GM12801 (cell line): Measurements from ENCODE around the gene GAS2L2.

Experiments
- CTCF ChIP-seq: IDR thresholded peaks from one replicate; pipeline ENCODE4 v1.5.1; 2011; ENCODE audit warnings: control low read depth; ENCODE audit not compliant: insufficient read length; ENCODE audit errors: extremely low read depth

GAS2L2 gene

GRCh38 chr17:35743626-35744328 is 9.3 kb downstream of the GAS2L2 start:
- TF ChIP-seq CTCF, result no peak

GRCh38 chr17:35742896-35743477 is 10.1 kb downstream of the GAS2L2 start:
- no peak for TF ChIP-seq CTCF

GRCh38 chr17:35742496-35742895 is 10.5 kb downstream of the GAS2L2 start:
- TF ChIP-seq CTCF, result no peak

GRCh38 chr17:35740997-35741931 is 11.8 kb downstream of the GAS2L2 start:
- TF ChIP-seq CTCF, result no peak

- no peak for TF ChIP-seq CTCF
Measured at GRCh38 chr17:35740216-35740615, 12.8 kb downstream of the GAS2L2 start.

GRCh38 chr17:35738519-35739133 is 14.4 kb downstream of the GAS2L2 start:
- no peak for TF ChIP-seq CTCF

GRCh38 chr17:35736236-35736635 is 16.8 kb downstream of the GAS2L2 start:
- no peak for TF ChIP-seq CTCF
